Fibroblast of lung (primary cell): ENCODE data around the gene DSCAML1.
"Not testable (repeated sequence)": the region's sequence is repeated elsewhere in the genome, so short reads cannot be mapped to it uniquely, and the experiment has no call there.

ENCODE experiments used
- CTCF ChIP-seq, 2 donors: IDR thresholded peaks in 1 of 2; conservative IDR thresholded peaks in 1 of 2; 1 replicate in 1 of 2; 2 replicates in 1 of 2; pipeline ENCODE4 v1.5.1; 2011 to 2012; ENCODE audit warnings: low read length in 2 of 2, control low read depth in 1 of 2, inconsistent platforms in 1 of 2, low read depth in 1 of 2, mild to moderate bottlenecking in 1 of 2
- EZH2 ChIP-seq: IDR thresholded peaks from 2 replicates; pipeline ENCODE4 v1.5.1; 2012; ENCODE audit warnings: low read length, control low read depth, mild to moderate bottlenecking; ENCODE audit errors: missing control alignments

GRCh38 chr11:117405898-117406297, 391.1 kb downstream of the DSCAML1 start:
- not testable (repeated sequence) for TF ChIP-seq CTCF (conservative IDR thresholded peaks at IDR 0.05 in 1 of 2, IDR thresholded peaks at IDR 0.05 in 1 of 2; ENCODE audit: low read depth in 1 of 2, low read length in 2 of 2); EZH2
